Epithelial cell of proximal tubule (primary cell): Measurements from ENCODE around the gene EPHB2. TPM values are rescaled to one million over a fixed set of nuclear protein-coding genes. Genes with fewer than 3 reads are reported as not detected.

Experiments used
- DNase-seq: peaks from one replicate; pipeline ENCODE4 v3.0.0-alpha.2; 2011; ENCODE audit warnings: low read depth
- H3K4me3 ChIP-seq: 2 replicates; pipeline ENCODE4 v1.5.1; 2011; ENCODE audit warnings: low read depth, mild to moderate bottlenecking, low read length
- total RNA-seq: library from RNA; depleted of rRNA; stranded (reverse); fragments of >200 nt; gene quantifications from 2 replicates; pipeline ENCODE4 v1.2.3, GENCODE V29; 2015
- TF ChIP-seq, protein P1 (sequence below): conservative IDR thresholded peaks from 2 replicates; pipeline ENCODE4 v1.5.1; 2012; ENCODE audit warnings: low read depth, mild to moderate bottlenecking, low read length

Gene EPHB2
- total RNA-seq, 1 donor from 2014 or later = 47.8 TPM

DNA sequence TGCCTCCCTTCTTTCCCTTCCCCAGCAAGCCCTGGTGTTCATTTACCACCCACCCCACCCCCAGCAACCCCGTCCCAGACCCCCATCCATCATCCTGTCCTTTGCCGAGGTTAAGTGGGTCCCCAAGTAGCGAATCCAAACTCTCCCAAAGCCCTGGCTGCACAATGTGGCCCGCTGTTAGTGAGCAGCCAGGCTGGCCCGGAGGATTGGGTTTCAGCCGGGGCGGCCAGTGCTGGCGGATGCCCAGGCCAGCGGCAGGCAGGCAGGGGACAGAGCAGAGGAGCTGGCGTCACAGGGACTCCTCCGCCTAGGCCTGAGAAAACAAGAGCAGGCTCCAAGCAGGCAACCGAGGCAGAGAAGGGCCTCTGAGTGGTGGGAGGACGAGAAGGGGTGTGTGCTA lies 61.4 kb downstream of the EPHB2 start:
- TF ChIP-seq, protein P1, sequence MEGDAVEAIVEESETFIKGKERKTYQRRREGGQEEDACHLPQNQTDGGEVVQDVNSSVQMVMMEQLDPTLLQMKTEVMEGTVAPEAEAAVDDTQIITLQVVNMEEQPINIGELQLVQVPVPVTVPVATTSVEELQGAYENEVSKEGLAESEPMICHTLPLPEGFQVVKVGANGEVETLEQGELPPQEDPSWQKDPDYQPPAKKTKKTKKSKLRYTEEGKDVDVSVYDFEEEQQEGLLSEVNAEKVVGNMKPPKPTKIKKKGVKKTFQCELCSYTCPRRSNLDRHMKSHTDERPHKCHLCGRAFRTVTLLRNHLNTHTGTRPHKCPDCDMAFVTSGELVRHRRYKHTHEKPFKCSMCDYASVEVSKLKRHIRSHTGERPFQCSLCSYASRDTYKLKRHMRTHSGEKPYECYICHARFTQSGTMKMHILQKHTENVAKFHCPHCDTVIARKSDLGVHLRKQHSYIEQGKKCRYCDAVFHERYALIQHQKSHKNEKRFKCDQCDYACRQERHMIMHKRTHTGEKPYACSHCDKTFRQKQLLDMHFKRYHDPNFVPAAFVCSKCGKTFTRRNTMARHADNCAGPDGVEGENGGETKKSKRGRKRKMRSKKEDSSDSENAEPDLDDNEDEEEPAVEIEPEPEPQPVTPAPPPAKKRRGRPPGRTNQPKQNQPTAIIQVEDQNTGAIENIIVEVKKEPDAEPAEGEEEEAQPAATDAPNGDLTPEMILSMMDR = no peak
- H3K4me3 ChIP-seq = no peak overlapping the region
- no peak for DNase-seq

DNA sequence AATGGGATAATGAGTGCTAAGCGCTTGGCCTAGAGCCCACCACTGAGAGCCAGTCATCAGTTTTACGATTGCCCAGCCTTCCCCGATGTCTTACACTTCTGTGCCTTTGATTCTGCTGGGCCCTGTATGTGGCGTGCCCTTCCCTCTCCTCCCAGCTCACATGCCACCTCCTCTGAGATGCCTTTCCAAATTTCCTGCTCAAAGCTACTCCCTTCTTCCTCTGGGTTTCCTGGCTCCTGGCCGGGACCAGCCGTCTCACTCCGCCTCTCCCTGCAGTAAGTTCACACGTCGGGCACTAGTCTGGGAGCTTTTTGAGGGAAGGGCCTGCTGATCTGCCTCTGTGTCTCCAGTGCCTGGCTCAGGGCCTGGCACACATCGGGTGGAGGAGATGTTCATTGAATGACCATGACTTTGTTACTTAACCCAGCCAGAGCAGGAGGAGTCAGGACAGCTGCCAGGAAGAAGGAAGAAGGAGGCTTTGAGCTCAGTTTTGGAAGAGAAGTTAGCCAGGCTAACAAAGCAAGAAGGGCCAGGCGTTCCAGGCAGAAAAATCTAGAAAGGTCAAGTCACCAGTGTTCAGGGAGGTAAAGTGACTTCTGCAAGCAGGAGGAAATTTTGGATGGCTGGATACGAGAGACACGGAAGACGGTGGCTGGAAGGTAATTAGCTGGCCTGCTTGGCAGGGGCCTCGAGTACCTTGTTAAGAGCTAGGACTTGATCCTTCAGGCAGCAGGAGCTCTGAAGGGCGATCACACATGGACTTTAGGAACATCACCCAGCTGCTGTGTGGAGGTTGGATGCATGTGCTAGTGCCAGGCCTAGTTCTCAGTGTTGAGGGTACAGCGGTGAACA lies 63.6 kb downstream of the EPHB2 start:
- TF ChIP-seq, protein P1 = no peak
- no peak for DNase-seq

DNA sequence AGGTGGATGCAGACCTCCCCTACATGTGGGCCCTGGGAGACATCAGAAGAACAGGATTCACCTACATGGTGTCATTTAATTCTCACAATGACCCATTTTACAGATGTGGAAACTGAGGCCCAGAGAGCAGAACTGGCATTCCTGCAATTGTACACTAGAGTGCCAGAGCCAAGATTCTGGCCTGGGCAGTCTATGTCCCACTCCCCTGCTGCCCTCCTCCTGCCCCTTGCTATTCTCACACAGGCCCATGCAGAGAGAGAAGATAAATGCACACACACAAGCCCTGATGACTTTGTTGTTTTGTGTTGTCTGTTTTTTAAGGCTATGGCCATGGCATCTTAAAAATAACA lies 64.2 kb downstream of the EPHB2 start:
- DNase-seq = no peak
- TF ChIP-seq, protein P1 = no peak
- H3K4me3 ChIP-seq = no peak overlapping the region

More for the DNA sequence above, 63.6 kb downstream of the EPHB2 start:
- H3K4me3 ChIP-seq = no peak overlapping the region

DNA sequence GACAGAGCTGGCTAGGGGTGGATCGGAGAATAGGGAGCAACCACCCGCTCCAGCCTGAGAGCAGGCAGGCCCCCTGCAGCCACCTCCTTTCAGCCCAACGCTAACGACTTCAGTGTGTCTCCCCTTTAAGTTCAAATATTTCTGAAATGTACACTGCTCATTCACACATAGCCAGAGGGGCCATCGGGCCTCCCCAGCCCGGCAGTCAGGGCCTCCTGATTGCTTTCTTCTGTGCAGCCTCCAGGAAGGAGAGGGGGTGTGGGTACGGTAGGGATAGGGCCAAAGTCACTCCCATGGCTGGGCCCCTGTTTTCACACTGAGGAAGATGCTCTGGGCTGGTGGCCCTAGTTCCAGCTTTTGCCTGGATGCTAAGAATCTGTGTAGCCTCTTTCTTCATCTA lies 64.8 kb downstream of the EPHB2 start:
- TF ChIP-seq, protein P1 = no peak

DNA sequence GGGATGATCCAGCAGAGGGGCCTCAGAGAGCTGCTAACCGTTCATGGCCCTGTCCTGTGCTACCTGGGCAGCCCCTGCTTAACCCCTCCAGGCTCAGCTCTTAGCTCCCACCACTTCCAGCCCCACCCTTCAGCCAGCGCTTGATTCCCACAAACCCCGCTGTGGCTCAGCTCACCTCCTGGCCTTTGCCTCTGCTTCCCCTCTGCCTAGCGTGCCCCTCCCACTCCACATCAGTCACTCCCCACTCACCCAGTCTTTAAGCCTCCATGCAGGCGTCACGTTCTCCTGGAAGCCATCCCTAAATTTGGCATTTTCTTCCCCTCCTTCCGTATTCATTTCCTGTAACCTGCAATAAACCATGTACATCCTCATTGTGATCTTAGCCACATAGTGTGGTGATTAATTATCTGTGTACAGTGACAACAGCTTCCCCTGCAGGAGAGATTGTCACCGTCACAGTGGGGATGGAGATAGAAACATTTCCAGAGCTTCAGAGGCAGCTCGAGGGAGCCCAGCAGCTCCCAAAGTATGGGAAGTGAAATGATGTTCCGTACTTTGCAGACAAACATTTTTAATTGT lies 65.5 kb downstream of the EPHB2 start:
- TF ChIP-seq, protein P1 = peak; percentile 6
- no peak overlapping the region for H3K4me3 ChIP-seq
- DNase-seq = no peak

More for the DNA sequence above, 64.8 kb downstream of the EPHB2 start:
- H3K4me3 ChIP-seq = no peak overlapping the region
- no peak for DNase-seq

DNA sequence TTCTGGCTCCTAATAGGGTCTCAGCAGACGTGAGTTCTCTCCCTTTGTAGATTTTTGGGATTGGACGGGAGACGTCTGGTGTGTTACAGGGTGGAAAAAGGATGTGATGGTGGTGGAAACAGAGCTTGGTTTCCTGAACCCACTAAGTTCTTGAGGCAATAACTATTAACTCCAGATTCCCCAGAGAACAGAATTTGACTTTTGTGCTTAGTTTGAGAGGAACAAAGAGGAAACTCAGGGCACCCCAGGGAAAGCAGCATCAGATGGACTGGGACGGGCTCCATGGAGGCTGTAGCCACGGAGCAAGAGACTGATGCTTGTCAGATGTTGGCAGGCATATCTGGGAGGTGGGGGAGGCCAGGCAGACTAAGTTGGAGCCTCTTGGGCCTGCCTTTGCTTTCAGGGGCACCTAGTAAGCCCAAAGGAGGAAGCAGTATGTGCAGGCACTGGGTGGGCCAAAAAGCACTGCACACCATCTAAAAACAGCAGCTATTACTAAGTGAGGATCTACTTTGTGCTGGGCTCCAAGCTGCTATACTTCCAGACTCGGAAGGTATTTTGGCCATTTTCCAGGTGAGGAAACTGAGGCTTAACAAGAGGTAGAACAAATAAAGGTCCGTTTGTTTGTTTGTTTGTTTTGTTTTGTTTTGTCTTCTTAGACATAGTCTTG lies 66.9 kb downstream of the EPHB2 start:
- DNase-seq = no peak
- TF ChIP-seq, protein P1 = no peak

More for the DNA sequence above, 66.9 kb downstream of the EPHB2 start:
- H3K4me3 ChIP-seq = no peak overlapping the region
